Measurements from ENCODE around the gene KRT86. TPM values are rescaled to one million over a fixed set of nuclear protein-coding genes. Genes with fewer than 3 reads are reported as not detected.

Gene KRT86
- total RNA-seq, 1 donor from 2014 or later, result 2.2 TPM

- no peak for DNase-seq (ENCODE audit: low read depth)
- H3K4me3 ChIP-seq (ENCODE audit: low read depth, low read length), result peak overlapping the region; percentile 53
- TF ChIP-seq, protein P1, sequence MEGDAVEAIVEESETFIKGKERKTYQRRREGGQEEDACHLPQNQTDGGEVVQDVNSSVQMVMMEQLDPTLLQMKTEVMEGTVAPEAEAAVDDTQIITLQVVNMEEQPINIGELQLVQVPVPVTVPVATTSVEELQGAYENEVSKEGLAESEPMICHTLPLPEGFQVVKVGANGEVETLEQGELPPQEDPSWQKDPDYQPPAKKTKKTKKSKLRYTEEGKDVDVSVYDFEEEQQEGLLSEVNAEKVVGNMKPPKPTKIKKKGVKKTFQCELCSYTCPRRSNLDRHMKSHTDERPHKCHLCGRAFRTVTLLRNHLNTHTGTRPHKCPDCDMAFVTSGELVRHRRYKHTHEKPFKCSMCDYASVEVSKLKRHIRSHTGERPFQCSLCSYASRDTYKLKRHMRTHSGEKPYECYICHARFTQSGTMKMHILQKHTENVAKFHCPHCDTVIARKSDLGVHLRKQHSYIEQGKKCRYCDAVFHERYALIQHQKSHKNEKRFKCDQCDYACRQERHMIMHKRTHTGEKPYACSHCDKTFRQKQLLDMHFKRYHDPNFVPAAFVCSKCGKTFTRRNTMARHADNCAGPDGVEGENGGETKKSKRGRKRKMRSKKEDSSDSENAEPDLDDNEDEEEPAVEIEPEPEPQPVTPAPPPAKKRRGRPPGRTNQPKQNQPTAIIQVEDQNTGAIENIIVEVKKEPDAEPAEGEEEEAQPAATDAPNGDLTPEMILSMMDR (conservative IDR thresholded peaks at IDR 0.05; ENCODE audit: low read depth, low read length), result no peak
These were observed 40.1 kb upstream of the KRT86 start for GRCh38 chr12:52234223-52234810.

DNA sequence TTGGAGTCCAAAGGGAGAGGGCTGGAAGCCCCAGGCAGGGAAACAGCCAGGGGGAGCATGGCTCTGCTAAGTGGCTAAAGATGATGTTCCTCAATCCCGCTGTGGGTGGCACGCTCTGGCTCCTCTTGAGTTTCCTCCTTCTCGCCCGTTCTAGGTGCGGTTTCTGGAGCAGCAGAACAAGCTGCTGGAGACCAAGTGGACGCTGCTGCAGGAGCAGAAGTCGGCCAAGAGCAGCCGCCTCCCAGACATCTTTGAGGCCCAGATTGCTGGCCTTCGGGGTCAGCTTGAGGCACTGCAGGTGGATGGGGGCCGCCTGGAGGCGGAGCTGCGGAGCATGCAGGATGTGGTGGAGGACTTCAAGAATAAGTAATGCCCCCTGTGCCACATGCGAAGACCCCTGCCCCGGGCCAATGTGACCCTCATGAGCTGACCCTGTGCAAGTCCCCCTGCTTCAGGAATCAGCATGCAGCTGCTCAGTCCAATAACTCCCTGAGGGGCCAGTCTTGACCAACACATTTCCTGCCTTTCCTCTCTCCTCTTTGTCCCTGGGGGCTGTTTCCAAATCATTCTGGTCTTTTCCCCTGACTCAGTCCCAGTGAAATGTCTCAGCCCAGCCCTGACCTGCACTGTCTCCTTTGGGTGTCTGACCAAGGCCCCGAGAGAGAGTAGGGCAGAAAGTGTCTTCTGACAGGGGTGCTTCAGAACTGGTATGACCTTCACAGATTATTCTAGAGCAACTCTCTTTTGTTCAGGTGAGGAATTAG is 39.3 kb upstream of the KRT86 start:
- TF ChIP-seq, protein P1 (conservative IDR thresholded peaks at IDR 0.05; ENCODE audit: low read depth, low read length), result no peak
- no peak for DNase-seq (ENCODE audit: low read depth)
- peak overlapping the region; percentile 53 for H3K4me3 ChIP-seq (ENCODE audit: low read depth, low read length)

DNA sequence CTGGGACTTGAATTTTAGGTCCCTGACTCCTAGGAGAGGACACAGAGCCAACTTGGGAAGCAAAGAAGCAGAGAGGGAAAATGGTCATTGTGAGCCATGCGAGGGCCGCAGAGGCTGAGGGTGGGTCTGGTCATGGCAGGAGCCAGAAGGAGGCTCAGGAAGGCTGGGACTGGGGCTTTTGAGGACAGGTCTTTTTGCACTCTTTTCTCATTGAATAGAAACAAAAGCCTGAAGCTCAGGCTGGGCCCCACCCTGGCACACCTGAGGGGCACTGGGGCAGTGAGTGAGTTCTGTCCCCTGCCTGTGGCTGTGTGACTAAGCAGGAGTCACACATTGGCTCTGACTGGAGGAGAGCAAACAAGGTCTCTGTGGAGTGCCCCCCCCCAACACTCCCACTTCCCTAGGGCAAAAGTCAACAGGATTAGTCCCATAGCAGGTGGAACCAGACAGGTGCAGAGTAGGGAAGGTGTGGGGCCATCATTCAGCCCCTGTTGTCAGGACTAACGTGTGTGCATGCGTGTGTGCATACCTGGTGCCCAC is 38.6 kb upstream of the KRT86 start:
- TF ChIP-seq, protein P1 (conservative IDR thresholded peaks at IDR 0.05; ENCODE audit: low read depth, low read length), result no peak
- no peak for DNase-seq (ENCODE audit: low read depth)
- no peak overlapping the region for H3K4me3 ChIP-seq (ENCODE audit: low read depth, low read length)

- DNase-seq (ENCODE audit: low read depth), result no peak
- no peak overlapping the region for H3K4me3 ChIP-seq (ENCODE audit: low read depth, low read length)
- TF ChIP-seq, protein P1 (conservative IDR thresholded peaks at IDR 0.05; ENCODE audit: low read depth, low read length), result no peak
These were observed 37.9 kb upstream of the KRT86 start for GRCh38 chr12:52236386-52237050.

GRCh38 chr12:52238207-52238840 is 36.1 kb upstream of the KRT86 start:
- H3K4me3 ChIP-seq (ENCODE audit: low read depth, low read length), result no peak overlapping the region
- DNase-seq (ENCODE audit: low read depth), result no peak

More at GRCh38 chr12:52238207-52238840, 36.1 kb upstream of the KRT86 start:
- TF ChIP-seq, protein P1 (conservative IDR thresholded peaks at IDR 0.05; ENCODE audit: low read depth, low read length), result no peak
